SK-N-SH treated with all-trans-retinoic acid at 6 μM for 48 hours (cell line): ENCODE data around the gene ZFHX3.

Experiments
- CSDC2 ChIP-seq: fragments of 250-450 bp; sonication (Bioruptor Pico); IDR thresholded peaks from 2 replicates; pipeline ENCODE4 v1.5.0; 2020; ENCODE audit warnings: mild to moderate bottlenecking, moderate library complexity
- GLIS3 ChIP-seq: fragments of 250-450 bp; sonication (Bioruptor Pico); IDR thresholded peaks from 2 replicates; pipeline ENCODE4 v1.5.0; 2020; ENCODE audit warnings: mild to moderate bottlenecking, moderate library complexity
- PATZ1 ChIP-seq: fragments of 250-450 bp; sonication (Bioruptor Pico); IDR thresholded peaks from 2 replicates; pipeline ENCODE4 v1.8.0; 2020; ENCODE audit warnings: mild to moderate bottlenecking, moderate library complexity, borderline replicate concordance
- PPARA ChIP-seq: fragments of 250-450 bp; sonication (Bioruptor Pico); IDR thresholded peaks from 2 replicates; pipeline ENCODE4 v1.5.0; 2020; ENCODE audit warnings: mild to moderate bottlenecking, borderline replicate concordance
- RARB ChIP-seq: fragments of 250-450 bp; sonication (Bioruptor Pico); IDR thresholded peaks from 2 replicates; pipeline ENCODE4 v1.8.0; 2021; ENCODE audit warnings: mild to moderate bottlenecking, moderate library complexity

- TF ChIP-seq PPARA (CRISPR knock-in tag) (no peak), GLIS3 (CRISPR knock-in tag) (no peak), RARB (CRISPR knock-in tag) (no peak), CSDC2 (CRISPR knock-in tag) (no peak), PATZ1 (CRISPR knock-in tag) (no peak)
These were observed 240.7 kb downstream of the ZFHX3 start for GRCh38 chr16:72807245-72807644.
